Gastrocnemius medialis (tissue), 4 donors: ENCODE data around the gene REG4. TPM values are rescaled to one million over a fixed set of nuclear protein-coding genes. Genes with fewer than 3 reads are reported as not detected.

Source experiments
- ATAC-seq, 2 donors: fragments of 150-250 bp; one replicate each; pipeline ENCODE4 v1.9.1; 2016
- DNase-seq, 2 donors: peaks; one replicate each; pipeline ENCODE4 v3.0.0-alpha.2; 2019
- H3K27ac ChIP-seq, 4 donors: fragments of 200-600 bp; sonication (generic); 1 replicate in 1 of 4; 2 replicates in 3 of 4; pipeline ENCODE4 v1.5.1; 2016 to 2018; ENCODE audit warnings: mild to moderate bottlenecking in 2 of 4, moderate library complexity in 1 of 4
- H3K27me3 ChIP-seq, 3 donors: fragments of 200-600 bp; sonication (generic) in 2 of 3; 1 replicate in 1 of 3; 2 replicates in 2 of 3; pipeline versions ENCODE4 v1.5.1 to v1.6.0; 2016 to 2019; ENCODE audit warnings: mild to moderate bottlenecking in 1 of 3, moderate library complexity in 1 of 3
- H3K36me3 ChIP-seq, 2 donors: fragments of 200-600 bp; sonication (generic) in 1 of 2; one replicate each; pipeline ENCODE4 v1.5.1; 2017 to 2018
- H3K4me1 ChIP-seq, 2 donors: fragments of 200-600 bp; sonication (generic) in 1 of 2; one replicate each; pipeline ENCODE4 v1.5.1; 2016 to 2017; ENCODE audit warnings: mild to moderate bottlenecking in 2 of 2
- H3K4me3 ChIP-seq, 4 donors: fragments of 200-600 bp; sonication (generic) in 3 of 4; 1 replicate in 1 of 4; 2 replicates in 3 of 4; pipeline ENCODE4 v1.5.1; 2016 to 2019; ENCODE audit warnings: mild to moderate bottlenecking in 2 of 4
- H3K9me3 ChIP-seq, 3 donors: fragments of 200-600 bp; sonication (generic) in 2 of 3; 1 replicate in 1 of 3; 2 replicates in 2 of 3; pipeline ENCODE4 v1.5.1; 2016 to 2019
- CTCF ChIP-seq, 5 experiments: fragments of 450-650 bp in 3 of 5; fragments of 200-600 bp in 2 of 5; sonication (generic) in 2 of 5; IDR thresholded peaks in 4 of 5; conservative IDR thresholded peaks in 1 of 5; 1 replicate in 4 of 5; 2 replicates in 1 of 5; pipeline ENCODE4 v1.5.1; 2016 to 2019; ENCODE audit warnings: antibody characterized with exemption in 5 of 5, mild to moderate bottlenecking in 3 of 5, moderate library complexity in 3 of 5
- POLR2A ChIP-seq, 2 donors: fragments of 450-650 bp; IDR thresholded peaks; one replicate each; pipeline ENCODE4 v1.6.1; 2017; ENCODE audit warnings: antibody characterized with exemption in 2 of 2, mild to moderate bottlenecking in 2 of 2, moderate library complexity in 2 of 2
- in situ Hi-C, 4 donors: fragments of 200-750 bp; cut with MboI; loops; one replicate each; pipeline versions ENCODE4 v1.15.0 to v1.8.0; 2017; ENCODE audit warnings: low sequenced_read_pairs in 4 of 4
- intact Hi-C: fragments of 100-400 bp; cut with DNase I; formaldehyde crosslinking; loops from one replicate; pipeline ENCODE4 v1.15.1; 2023; ENCODE audit warnings: low total_unique reads
- total RNA-seq, 4 donors: library from RNA; depleted of rRNA; stranded (reverse); fragments of >200 nt; gene quantifications; one replicate each; pipeline versions ENCODE4 v1.1.0 to v1.2.3, GENCODE V29; 2016

REG4 gene
- total RNA-seq, 4 donors from 2014 or later = not detected

GRCh38 chr1:119805247-119805646 lies 6.0 kb downstream of the REG4 start:
- H3K9me3 ChIP-seq = no peaks in the 10 kb centered on the region
- H3K4me3 ChIP-seq = no peak overlapping the region
- no peak for ATAC-seq
- no peak overlapping the region for H3K27ac ChIP-seq
- TF ChIP-seq CTCF (IDR thresholded peaks at IDR 0.05 in 4 of 5, conservative IDR thresholded peaks at IDR 0.05 in 1 of 5) (no peak), POLR2A (IDR thresholded peaks at IDR 0.05) (no peak)
- H3K36me3 ChIP-seq = no peaks in the 10 kb centered on the region
- intact Hi-C loops = loop anchor here (5.0 kb wide), 1 partner anchor 63 kb away; no protein-coding TSS in a partner anchor
- in situ Hi-C loops = no loop called here
- DNase-seq = no peak
- peaks cover 0 to 3% (median 0%) of the 10 kb centered on the region in 3 donors for H3K27me3 ChIP-seq
- H3K4me1 ChIP-seq = no peaks in the 10 kb centered on the region

- Histone ChIP-seq H3K27me3 (no peaks in the 10 kb centered on the region), H3K4me3 (no peak overlapping the region), H3K9me3 (no peaks in the 10 kb centered on the region), H3K27ac (no peak overlapping the region), H3K36me3 (no peaks in the 10 kb centered on the region), H3K4me1 (no peaks in the 10 kb centered on the region)
- in situ Hi-C loops (no loop called here), intact Hi-C loops (no loop called here)
- TF ChIP-seq POLR2A (IDR thresholded peaks at IDR 0.05) = no peak
- no peak for TF ChIP-seq CTCF (IDR thresholded peaks at IDR 0.05 in 4 of 5, conservative IDR thresholded peaks at IDR 0.05 in 1 of 5)
- DNase-seq (no peak), ATAC-seq (no peak)
Measured at GRCh38 chr1:119799599-119800177, 11.6 kb downstream of the REG4 start.

GRCh38 chr1:119799003-119799402 lies 12.3 kb downstream of the REG4 start:
- in situ Hi-C loops = no loop called here
- TF ChIP-seq POLR2A (IDR thresholded peaks at IDR 0.05) = no peak
- ATAC-seq = no peak
- Histone ChIP-seq H3K27ac (no peak overlapping the region), H3K36me3 (no peaks in the 10 kb centered on the region), H3K9me3 (no peaks in the 10 kb centered on the region), H3K4me1 (no peaks in the 10 kb centered on the region), H3K4me3 (no peak overlapping the region), H3K27me3 (no peaks in the 10 kb centered on the region)
- no peak for DNase-seq
- intact Hi-C loops = no loop called here

- no peaks in the 10 kb centered on the region for H3K9me3 ChIP-seq
- H3K4me1 ChIP-seq = no peaks in the 10 kb centered on the region
- intact Hi-C loops (no loop called here), in situ Hi-C loops (no loop called here)
- no peaks in the 10 kb centered on the region for H3K27me3 ChIP-seq
- no peaks in the 10 kb centered on the region for H3K36me3 ChIP-seq
- TF ChIP-seq POLR2A (IDR thresholded peaks at IDR 0.05) (no peak), CTCF (IDR thresholded peaks at IDR 0.05 in 4 of 5, conservative IDR thresholded peaks at IDR 0.05 in 1 of 5) (no peak)
- no peak overlapping the region for H3K27ac ChIP-seq
- ATAC-seq = no peak
- no peak overlapping the region for H3K4me3 ChIP-seq
- no peak for DNase-seq
Measured at GRCh38 chr1:119797606-119798005, 13.7 kb downstream of the REG4 start.

GRCh38 chr1:119797162-119797561 lies 14.1 kb downstream of the REG4 start:
- Histone ChIP-seq H3K36me3 (no peaks in the 10 kb centered on the region), H3K27me3 (no peaks in the 10 kb centered on the region), H3K9me3 (no peaks in the 10 kb centered on the region), H3K4me3 (no peak overlapping the region), H3K27ac (no peak overlapping the region), H3K4me1 (no peaks in the 10 kb centered on the region)
- in situ Hi-C loops = no loop called here
- TF ChIP-seq POLR2A (IDR thresholded peaks at IDR 0.05) (no peak), CTCF (IDR thresholded peaks at IDR 0.05 in 4 of 5, conservative IDR thresholded peaks at IDR 0.05 in 1 of 5) (no peak)
- ATAC-seq (no peak), DNase-seq (no peak)
- intact Hi-C loops = no loop called here
